Measurements from ENCODE around the gene UNC5C.

- TF ChIP-seq, protein P1, sequence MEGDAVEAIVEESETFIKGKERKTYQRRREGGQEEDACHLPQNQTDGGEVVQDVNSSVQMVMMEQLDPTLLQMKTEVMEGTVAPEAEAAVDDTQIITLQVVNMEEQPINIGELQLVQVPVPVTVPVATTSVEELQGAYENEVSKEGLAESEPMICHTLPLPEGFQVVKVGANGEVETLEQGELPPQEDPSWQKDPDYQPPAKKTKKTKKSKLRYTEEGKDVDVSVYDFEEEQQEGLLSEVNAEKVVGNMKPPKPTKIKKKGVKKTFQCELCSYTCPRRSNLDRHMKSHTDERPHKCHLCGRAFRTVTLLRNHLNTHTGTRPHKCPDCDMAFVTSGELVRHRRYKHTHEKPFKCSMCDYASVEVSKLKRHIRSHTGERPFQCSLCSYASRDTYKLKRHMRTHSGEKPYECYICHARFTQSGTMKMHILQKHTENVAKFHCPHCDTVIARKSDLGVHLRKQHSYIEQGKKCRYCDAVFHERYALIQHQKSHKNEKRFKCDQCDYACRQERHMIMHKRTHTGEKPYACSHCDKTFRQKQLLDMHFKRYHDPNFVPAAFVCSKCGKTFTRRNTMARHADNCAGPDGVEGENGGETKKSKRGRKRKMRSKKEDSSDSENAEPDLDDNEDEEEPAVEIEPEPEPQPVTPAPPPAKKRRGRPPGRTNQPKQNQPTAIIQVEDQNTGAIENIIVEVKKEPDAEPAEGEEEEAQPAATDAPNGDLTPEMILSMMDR (IDR thresholded peaks at IDR 0.05) = no peak
- TF ChIP-seq EP300 (IDR thresholded peaks at IDR 0.05) = no peak
- TF ChIP-seq POLR2AphosphoS5 (IDR thresholded peaks at IDR 0.05) = no peak
These were observed 405.8 kb downstream of the UNC5C start for GRCh38 chr4:95142932-95143331.
